GM23338 (cell line): ENCODE measurements around the gene GLCE.

Experiments used
- CREB1 ChIP-seq: fragments of 250-450 bp; sonication (Bioruptor Pico); IDR thresholded peaks from 2 replicates; pipeline ENCODE4 v1.5.0; 2020; ENCODE audit warnings: low read depth, mild to moderate bottlenecking, moderate library complexity
- EZH2 ChIP-seq: fragments of 200-600 bp; sonication (generic); IDR thresholded peaks from one replicate; pipeline ENCODE4 v1.8.0; 2017; ENCODE audit warnings: antibody characterized with exemption, mild to moderate bottlenecking, low read depth; ENCODE audit not compliant: unreplicated experiment
- EZH2phosphoT487 ChIP-seq: fragments of 200-600 bp; sonication (generic); IDR thresholded peaks from one replicate; pipeline ENCODE4 v1.8.1; 2018; ENCODE audit warnings: antibody characterized with exemption; ENCODE audit not compliant: unreplicated experiment
- JUNB ChIP-seq: IDR thresholded peaks from one replicate; pipeline ENCODE4 v1.6.1; 2016; ENCODE audit warnings: antibody characterized with exemption; ENCODE audit not compliant: unreplicated experiment
- POLR2AphosphoS5 ChIP-seq: IDR thresholded peaks from 2 replicates; pipeline ENCODE4 v1.6.1; 2016; ENCODE audit warnings: antibody characterized with exemption, low read depth
- ZNF331 ChIP-seq: fragments of 250-450 bp; sonication (Bioruptor Pico); IDR thresholded peaks from 2 replicates; pipeline ENCODE4 v1.5.0; 2020; ENCODE audit warnings: low read depth, mild to moderate bottlenecking, moderate library complexity
- TF ChIP-seq, protein P1 (sequence below), 2 experiments: fragments of 200-600 bp in 1 of 2; sonication (generic) in 1 of 2; conservative IDR thresholded peaks; 2 replicates each; pipeline versions ENCODE4 v1.5.1 to v1.6.1; 2016 to 2017; ENCODE audit warnings: antibody characterized with exemption in 2 of 2, low read depth in 2 of 2, mild to moderate bottlenecking in 2 of 2, moderate library complexity in 1 of 2
- TF ChIP-seq, protein P2 (sequence below): IDR thresholded peaks from one replicate; pipeline ENCODE4 v1.6.1; 2018; ENCODE audit warnings: antibody characterized with exemption; ENCODE audit not compliant: unreplicated experiment
- TF ChIP-seq, protein P3 (sequence below): IDR thresholded peaks from 2 replicates; pipeline ENCODE4 v1.6.1; 2016; ENCODE audit warnings: antibody characterized with exemption

DNA sequence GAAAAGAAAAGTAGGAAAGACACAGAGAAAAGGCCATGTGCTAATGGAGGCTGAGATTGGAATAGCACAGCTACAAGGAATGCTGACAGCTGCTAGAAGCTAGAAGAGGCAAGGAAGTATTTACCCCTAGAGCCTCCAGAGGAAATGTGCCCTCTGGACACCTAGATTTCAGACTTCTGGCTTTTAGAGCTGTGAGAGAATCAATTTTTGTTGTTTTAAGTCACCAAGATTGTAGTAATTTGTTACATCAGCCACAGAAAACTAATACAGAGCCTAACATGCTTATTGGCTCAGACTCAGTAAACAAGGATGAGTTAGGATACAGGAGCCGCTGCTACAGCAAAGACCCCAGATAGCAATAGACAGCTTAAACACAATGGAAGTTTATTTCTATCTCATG lies 33.1 kb upstream of the GLCE start:
- TF ChIP-seq, protein P1, sequence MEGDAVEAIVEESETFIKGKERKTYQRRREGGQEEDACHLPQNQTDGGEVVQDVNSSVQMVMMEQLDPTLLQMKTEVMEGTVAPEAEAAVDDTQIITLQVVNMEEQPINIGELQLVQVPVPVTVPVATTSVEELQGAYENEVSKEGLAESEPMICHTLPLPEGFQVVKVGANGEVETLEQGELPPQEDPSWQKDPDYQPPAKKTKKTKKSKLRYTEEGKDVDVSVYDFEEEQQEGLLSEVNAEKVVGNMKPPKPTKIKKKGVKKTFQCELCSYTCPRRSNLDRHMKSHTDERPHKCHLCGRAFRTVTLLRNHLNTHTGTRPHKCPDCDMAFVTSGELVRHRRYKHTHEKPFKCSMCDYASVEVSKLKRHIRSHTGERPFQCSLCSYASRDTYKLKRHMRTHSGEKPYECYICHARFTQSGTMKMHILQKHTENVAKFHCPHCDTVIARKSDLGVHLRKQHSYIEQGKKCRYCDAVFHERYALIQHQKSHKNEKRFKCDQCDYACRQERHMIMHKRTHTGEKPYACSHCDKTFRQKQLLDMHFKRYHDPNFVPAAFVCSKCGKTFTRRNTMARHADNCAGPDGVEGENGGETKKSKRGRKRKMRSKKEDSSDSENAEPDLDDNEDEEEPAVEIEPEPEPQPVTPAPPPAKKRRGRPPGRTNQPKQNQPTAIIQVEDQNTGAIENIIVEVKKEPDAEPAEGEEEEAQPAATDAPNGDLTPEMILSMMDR (conservative IDR thresholded peaks at IDR 0.05; ENCODE audit: low read depth in 2 of 2): no peak
- no peak for TF ChIP-seq EZH2phosphoT487
- TF ChIP-seq CREB1 (CRISPR knock-in tag): no peak
- TF ChIP-seq EZH2: no peak
- TF ChIP-seq POLR2AphosphoS5: no peak
- TF ChIP-seq, protein P2, sequence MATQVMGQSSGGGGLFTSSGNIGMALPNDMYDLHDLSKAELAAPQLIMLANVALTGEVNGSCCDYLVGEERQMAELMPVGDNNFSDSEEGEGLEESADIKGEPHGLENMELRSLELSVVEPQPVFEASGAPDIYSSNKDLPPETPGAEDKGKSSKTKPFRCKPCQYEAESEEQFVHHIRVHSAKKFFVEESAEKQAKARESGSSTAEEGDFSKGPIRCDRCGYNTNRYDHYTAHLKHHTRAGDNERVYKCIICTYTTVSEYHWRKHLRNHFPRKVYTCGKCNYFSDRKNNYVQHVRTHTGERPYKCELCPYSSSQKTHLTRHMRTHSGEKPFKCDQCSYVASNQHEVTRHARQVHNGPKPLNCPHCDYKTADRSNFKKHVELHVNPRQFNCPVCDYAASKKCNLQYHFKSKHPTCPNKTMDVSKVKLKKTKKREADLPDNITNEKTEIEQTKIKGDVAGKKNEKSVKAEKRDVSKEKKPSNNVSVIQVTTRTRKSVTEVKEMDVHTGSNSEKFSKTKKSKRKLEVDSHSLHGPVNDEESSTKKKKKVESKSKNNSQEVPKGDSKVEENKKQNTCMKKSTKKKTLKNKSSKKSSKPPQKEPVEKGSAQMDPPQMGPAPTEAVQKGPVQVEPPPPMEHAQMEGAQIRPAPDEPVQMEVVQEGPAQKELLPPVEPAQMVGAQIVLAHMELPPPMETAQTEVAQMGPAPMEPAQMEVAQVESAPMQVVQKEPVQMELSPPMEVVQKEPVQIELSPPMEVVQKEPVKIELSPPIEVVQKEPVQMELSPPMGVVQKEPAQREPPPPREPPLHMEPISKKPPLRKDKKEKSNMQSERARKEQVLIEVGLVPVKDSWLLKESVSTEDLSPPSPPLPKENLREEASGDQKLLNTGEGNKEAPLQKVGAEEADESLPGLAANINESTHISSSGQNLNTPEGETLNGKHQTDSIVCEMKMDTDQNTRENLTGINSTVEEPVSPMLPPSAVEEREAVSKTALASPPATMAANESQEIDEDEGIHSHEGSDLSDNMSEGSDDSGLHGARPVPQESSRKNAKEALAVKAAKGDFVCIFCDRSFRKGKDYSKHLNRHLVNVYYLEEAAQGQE: no peak
- no peak for TF ChIP-seq JUNB
- no peak for TF ChIP-seq ZNF331 (CRISPR knock-in tag)
- TF ChIP-seq, protein P3, sequence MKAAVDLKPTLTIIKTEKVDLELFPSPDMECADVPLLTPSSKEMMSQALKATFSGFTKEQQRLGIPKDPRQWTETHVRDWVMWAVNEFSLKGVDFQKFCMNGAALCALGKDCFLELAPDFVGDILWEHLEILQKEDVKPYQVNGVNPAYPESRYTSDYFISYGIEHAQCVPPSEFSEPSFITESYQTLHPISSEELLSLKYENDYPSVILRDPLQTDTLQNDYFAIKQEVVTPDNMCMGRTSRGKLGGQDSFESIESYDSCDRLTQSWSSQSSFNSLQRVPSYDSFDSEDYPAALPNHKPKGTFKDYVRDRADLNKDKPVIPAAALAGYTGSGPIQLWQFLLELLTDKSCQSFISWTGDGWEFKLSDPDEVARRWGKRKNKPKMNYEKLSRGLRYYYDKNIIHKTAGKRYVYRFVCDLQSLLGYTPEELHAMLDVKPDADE: no peak
